GM11168 (cell line): ENCODE results near the gene PTPRD.

Experiments used
- in situ Hi-C: fragments of 300-500 bp; cut with MboI; formaldehyde crosslinking; loops from one replicate; pipeline ENCODE4 v1.12.0; 2022; ENCODE audit warnings: low sequenced_read_pairs; ENCODE audit not compliant: unreplicated experiment

PTPRD gene

DNA sequence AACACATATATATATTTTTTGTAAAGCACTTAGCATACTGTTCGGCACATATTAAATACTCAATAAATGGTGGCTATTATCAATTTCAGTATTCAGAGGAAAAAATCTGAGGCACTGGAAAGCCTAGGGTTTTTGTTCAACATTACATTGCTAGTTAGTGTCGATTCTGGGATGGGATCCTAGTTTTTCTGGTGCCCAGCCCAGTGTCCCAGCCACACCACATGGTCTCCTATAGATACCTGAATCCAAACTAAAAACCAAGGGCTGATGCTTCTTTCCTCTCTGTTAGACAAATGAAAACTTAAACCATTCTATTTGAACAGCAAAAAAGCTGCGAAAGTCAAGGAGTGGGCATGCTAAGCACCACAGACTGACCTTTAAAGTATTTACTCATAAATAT lies 2002.5 kb downstream of the PTPRD start:
- in situ Hi-C loops: no loop called here

DNA sequence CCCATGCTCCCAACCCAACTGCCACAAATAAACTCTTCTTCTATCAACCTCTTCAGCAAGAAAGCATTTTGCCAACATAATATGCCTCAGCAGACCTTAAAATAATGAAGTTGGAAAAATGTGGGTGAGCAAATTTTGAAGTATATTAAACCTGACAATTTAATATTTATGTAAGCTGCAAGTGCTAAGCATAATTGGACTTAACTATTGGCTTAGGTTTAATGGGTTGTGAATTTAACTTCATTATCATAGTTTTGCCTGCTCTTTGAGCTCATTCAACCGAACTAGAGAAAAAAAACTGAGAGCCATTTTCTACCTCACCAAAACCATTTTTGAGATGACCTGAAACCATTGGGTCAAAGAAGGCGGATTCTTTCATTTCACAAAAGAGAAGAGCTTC lies 2007.7 kb downstream of the PTPRD start:
- in situ Hi-C loops: no loop called here

DNA sequence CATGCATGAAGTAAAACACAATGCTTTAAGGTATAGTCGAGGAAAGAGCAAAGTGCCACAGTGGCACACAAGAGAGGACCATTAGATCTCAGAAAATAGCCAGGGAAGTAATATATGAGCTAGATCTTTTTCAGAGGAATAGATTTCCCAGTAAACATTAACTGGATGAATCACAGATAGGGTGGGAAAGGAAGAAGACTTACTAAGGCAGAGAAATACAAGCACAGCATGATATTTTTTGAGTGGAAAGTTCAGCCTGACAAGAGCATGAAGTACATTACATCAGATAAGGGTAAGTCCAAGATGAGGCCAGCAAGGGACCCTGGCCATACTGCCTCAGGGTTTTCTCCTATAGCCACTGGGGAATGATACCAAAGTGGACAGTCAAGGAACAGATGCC lies 2008.6 kb downstream of the PTPRD start:
- in situ Hi-C loops: no loop called here

DNA sequence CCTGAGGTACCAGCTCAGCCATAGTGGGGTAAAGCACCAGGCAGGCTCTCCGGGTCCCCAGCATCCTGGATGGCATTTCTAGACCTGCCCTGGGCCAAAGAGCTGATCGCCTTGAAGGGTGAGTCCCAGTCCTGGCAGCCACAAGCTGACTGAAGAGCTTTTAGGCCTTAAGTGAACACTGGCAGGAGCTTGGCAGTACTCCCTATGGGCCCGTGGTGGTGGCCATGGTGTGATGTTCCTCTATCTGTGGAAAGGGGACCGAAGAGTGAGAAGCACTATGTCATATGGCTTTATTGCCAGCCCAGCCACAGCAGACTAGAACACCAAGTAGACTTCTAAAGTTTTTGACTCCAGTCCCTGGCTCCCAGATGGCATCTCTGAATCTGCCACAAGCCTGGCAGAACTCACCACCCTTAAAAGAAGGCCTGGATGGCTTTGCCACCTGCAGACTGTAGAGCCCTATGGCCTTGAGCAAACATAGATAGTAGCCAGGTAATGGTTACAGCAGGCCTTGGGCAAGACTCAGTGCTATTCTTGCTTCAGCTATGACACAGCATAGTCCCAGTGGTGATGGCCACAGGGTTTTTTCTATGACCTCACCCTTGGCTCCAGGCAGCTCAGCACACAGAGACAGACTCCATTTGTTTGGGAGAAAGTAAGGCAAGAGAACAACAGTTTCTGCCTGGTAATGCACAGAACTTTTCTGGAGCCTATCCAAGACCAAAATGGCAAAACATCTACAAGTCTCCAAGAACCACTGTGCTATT lies 2011.7 kb downstream of the PTPRD start:
- in situ Hi-C loops: no loop called here

DNA sequence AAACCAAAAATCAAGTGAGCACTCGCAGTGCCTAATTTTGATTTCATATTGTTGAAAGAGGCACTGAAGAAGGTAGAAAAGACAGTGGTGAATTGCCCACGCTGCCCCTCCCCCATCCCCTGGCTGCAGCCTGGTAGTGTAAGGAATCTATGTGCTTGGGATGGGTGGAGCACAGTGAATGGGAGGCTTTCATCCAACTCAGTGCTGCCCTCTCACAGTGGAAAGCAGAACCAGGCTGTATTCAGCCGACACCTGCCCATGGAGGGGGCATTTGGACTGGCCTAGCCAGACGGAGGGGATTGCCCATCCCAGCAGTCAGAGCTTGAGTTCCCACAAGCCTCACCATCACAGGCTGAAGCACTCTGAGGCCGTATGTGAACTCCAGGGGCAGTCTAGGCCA lies 2012.9 kb downstream of the PTPRD start:
- in situ Hi-C loops: no loop called here

DNA sequence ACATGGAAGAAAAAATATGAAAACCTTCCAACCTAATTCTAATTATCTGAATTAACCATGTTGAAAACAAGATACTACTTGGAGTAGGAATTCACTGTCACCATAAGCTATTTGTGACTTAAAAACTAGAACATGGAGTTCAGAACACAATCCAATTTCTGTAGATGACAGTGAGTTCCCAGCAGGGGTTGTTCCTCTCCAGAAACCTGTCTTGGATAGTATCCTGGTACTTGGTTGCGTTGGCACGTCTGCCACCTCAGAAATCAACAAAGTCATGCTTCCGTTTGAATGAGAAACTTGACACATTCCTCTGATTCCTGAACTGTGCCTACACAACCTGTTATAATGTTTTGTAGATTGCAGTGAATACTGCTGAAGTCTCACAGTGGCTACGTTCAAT lies 2023.3 kb downstream of the PTPRD start:
- in situ Hi-C loops: no loop called here

DNA sequence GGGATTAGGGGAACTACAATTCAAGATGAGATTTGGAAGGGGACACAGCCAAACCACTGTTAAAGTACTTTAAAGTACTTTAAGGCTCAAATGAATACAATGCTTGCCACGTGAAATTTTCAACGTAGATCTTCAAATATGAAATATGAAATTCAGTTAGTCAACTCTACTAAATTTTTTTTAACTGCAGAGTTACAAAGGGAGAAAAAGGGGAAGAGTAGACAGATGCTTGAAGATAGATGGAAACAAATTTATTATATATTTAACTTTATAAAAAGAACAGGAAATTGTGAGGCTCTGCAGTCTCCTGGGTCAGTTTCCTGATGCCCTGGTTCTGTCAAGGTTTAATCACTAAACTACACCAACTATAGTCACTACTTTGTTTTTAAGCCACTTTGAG lies 2027.8 kb downstream of the PTPRD start:
- in situ Hi-C loops: no loop called here

DNA sequence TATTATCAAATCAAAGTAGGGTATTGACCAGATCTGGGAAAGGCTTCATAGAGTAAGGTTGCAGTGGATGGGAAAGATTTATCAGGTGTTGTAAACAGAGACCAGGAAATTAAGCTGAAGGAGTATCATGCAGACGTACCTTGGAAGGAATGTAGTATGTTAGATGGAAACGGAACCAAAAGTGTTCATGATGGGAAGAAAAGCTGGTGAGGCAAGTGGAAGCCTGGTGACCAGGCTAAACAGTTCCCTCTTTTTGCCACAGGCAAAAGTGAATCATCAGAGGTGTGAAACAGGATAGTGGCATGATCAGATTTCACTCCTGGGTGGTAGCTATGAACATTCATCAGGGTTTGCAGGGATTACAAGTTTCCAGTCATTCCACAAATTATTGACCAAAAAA lies 2033.1 kb downstream of the PTPRD start:
- in situ Hi-C loops: no loop called here

DNA sequence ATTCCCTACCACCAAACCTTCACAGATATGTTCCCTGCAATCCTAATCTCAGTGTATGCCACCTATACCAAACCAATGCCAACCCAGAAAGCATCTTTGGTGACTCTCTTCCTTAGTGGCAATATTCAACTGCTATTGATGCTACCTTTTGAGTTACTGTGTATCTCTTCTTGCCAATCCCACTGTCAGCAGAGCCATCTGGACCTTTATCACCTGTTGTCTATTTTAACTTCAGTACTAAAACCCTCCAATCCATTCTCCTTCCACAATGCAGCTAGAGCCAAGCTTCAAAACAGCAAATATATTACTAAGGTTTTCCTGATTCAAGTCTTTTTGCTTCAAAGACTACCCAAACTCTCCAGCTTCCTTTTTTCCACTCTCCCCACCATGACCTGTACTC lies 2036.1 kb downstream of the PTPRD start:
- in situ Hi-C loops: no loop called here

DNA sequence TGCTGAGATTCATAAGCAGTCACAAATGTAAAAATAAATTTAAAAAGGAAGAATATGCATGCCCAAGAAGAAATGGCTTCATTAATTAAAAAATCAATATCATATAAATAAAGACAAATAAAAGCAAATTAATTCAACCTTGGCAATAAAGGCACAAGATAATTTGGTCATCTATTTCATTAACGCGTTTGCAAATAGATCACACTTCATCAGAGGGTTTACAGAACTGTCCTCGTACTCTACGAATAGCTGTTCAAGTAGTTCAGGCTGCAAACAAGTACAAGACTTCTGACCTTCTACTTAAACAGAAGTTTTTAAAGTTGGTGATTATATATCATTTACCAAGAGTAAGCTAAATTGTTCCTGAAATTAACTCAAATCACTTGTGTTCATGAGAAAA lies 2038.0 kb downstream of the PTPRD start:
- in situ Hi-C loops: no loop called here

DNA sequence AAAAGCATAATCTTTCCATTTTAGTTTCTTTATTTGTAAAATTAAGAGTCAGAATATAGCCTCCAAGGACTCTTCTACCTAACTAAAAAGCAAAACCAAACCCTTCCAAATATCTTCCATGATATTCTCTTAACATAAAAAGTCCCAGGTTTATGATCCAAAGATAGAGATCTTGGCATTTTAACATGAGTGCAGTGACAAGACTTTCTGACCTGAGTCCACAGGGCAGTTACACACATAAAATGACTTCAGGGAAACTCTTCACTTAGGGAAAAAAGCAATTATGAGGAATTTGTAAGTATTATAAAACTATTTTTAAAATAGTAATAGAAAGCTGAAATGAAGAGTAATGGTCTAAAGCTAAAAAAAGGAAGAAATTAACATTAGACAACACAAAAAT lies 2040.6 kb downstream of the PTPRD start:
- in situ Hi-C loops: no loop called here

DNA sequence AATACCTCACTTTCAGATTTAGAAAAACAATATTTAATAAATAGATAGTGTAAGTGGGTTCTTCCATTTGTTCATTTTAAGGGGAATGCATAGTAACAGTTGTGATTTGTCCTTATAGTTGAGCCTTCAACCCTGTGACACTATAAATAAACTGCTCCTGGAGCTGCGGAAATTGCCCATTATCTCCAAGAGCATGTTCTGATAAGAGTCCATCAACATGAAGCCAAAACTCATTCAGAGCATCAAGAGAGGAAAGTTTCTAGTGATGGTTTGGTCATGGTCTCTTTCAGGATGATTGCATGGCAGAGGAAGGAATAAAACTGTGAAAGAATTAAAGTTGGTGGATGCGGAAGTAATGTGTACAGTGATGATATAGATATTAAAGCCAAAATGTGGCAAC lies 2041.2 kb downstream of the PTPRD start:
- in situ Hi-C loops: no loop called here

DNA sequence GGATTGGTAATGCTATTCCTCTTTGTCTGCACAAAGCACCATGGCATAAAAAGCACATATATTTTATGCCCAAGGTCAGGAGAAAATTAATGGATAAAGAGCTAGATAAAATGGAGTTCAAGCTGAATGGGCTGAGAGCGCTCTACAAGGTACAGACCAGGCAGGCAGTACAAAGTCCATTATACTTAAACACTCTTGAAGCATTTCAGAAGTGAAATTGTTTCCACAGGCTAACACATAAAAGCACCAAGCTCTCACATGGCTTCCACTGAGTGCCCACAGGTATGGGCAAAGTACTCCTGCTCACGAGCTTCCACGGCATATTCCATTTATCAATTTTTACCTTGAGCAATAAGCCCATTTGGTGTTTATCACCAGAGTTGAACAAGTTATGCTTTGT lies 2042.0 kb downstream of the PTPRD start:
- in situ Hi-C loops: no loop called here

DNA sequence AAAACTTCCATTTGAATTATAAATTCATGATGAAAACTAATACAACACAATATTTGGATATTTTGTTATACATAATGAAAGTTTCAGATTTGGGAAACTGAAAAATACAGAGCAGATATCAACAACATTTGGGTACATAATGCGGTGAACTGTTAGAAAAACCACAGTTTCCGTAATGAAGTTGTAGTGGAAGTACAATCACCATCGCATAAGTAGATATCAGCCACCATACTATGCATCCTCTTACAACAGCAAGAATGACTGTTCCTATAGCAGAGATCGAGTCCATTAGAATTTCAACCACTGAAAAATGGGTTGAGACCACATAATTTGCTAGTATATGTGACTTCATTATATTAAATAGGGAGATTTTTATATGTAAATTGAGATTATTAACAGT lies 2043.0 kb downstream of the PTPRD start:
- in situ Hi-C loops: no loop called here

DNA sequence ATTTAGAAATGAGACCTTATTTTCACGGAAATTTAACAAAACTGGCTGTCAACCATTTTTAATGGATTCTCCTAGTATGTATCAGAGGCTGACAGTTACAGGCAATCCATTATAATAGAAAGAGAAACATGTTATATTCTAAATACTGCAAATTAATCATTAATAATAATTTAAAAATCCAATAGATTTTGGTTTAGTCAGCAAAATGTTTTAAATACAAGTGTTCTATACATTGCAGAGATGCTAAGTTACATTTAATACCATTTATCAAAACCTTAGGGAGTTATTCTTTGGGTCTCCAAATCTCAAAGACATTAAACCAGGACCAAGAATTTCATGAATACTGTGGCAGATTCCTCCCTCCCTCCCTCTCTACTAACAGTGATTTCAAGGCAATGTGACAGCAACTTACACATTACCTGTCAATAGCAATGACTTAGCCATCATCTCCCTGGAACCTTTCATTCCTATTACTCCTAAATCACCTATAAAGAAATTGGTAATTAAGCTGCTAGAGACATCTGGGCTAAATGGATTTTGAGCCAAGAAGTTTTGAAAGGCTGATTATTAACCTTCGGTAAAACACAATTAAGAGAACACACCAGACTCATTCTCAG lies 2044.7 kb downstream of the PTPRD start:
- in situ Hi-C loops: no loop called here

DNA sequence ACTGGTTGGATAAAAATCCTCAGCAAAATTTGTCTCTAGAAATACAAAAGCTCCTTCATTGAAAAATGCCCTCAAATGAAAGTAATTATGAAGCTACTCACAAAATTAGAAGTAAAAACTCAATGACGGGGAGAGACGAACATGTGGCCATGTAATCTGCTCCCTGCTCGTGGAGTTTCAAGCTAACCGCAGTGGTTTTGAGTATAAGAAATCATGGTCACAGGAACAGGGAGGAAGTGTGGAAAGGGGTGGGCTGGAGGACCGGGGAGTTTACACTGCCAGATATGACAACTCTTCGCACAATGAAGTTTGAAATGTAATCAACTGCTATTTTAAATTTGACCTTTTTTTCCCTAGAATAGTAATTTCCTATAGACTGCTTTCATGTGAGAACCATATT lies 2047.8 kb downstream of the PTPRD start:
- in situ Hi-C loops: no loop called here

DNA sequence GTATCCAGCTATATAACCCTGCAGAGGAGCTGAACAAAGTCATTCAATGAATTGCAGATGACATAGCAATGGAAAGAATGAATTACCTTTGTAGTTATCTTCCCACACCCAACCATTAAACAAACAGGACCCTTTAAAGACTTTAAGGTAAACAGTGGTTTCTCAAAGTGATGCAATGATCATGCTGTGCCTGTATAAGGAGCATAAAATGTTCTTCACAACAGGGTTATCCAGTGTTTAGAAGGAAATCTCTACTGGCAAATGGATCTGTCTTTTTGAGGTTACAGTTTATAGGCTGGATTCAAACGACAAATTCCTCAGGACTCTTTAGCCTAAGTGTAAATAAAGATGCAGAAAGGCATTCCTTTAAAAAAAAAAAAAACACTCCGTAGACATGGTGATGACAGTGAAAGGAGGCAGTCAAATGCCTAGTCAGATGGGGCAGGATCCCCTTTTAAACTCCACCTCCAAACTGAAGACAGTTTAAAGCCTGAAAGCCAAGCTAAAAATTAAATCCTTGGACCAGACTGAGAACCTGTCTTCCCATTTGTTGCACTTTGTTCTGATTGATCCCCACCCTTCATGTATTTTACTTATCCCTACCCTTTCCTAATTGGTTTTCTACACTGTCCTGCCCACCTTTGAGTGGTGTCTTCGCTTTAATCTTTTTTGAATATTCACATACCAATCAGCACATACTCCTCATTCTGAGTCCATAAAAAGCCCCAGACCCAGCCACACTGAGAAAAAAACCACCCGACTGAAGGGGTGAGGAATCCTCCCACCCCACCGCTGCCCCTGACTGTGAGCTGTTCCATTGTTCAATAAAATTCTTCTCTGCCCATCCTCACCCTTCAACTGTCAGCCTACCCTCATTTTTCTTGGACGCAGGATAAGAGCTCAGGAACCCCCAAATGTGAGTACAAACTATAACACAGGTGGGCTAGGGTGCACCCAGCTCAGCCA lies 2052.0 kb downstream of the PTPRD start:
- in situ Hi-C loops: no loop called here

DNA sequence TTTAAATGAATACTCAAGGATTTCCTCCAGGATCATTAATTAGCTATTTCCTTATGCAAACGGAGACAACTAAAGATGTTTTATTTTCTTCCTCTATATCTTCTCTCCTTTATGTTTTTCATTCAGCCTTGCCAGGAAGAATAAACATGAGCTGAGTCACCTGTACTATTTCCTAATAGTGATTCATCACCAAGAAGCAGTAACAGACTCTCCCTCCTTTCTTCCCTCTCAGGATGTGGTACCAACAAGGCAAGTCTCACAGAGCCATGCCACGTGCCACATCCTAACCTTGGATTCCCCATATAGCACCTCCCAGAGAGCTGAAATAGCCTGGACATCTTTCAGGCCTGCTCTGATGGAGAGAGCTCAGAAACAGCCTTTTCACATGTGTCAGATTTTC lies 2054.6 kb downstream of the PTPRD start:
- in situ Hi-C loops: no loop called here

DNA sequence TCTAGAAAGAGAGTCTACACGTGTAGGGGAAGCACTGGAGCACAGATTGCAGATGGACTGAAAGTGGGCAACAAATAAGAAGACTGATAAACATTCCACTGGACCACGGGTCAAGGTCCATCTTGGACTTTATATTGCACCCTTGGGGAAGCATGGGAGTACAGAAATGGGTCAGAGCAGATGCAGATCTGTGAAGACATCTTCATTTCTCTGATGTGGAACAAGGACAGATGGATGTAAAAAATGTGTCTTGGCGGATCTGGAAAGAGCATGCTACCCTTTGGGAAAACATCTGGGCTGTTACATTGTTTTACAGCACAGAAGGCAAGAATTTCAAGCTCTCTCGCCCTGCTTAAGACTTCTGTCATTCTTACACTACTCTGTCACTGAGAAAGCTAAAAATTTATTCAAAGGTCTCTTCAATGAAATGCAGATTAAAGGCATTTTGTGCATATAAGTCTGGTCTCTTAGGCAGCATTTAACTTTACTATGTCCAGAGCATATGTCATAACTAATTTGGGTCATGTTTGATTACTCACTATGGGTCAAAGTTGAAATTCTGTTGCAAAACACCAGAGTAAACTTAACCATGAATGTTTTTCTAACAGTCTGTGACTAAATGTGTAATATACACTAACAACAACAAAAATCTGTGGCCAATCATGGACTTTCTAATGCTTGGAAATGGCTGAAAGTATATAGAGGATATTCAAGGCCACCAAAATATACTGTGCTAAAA lies 2056.9 kb downstream of the PTPRD start:
- in situ Hi-C loops: no loop called here

DNA sequence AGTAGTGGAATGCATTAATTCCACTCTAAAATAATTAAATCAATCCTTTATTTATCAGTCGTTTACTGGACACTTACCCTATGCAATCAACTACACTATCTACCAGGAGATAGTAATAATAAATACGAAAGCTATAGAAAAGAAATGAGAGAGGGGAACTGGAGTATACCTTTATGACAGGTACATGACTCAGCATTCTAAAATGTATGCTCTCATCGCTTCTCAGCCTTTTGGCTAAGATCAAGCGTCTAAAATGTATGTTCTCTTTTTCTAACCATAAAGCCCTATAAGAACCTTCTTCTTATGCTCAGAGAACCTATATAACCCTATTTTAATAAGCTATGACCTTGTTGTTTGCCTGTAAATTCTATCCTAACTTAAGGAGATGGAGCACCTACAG lies 2059.4 kb downstream of the PTPRD start:
- in situ Hi-C loops: no loop called here
